Activated naive CD4-positive, alpha-beta T cell treated with anti-CD3 and anti-CD28 coated beads for 36 hours (primary cell): Measurements from ENCODE around the gene SRP72. TPM values are rescaled to one million over a fixed set of nuclear protein-coding genes. Genes with fewer than 3 reads are reported as not detected.
A peak's percentile ranks its signal among the peaks of the same experiment; 100 is the strongest.
"Not testable (repeated sequence)": the region's sequence is repeated elsewhere in the genome, so short reads cannot be mapped to it uniquely, and the experiment has no call there.

Experiments
- CTCF ChIA-PET: fragments of 350-600 bp; sonication (Branson Sonifier 250); formaldehyde crosslinking; loops from one replicate; lab custom pipeline; 2021; ENCODE audit warnings: antibody characterized with exemption; lab: Charles Lee
- DNase-seq: peaks from one replicate; pipeline ENCODE4 v3.0.0-alpha.2; 2020
- H3K27ac Mint-ChIP-seq: one replicate; pipeline ENCODE4 v1.8.0; 2021; ENCODE audit warnings: mild to moderate bottlenecking, mixed read lengths
- H3K27me3 Mint-ChIP-seq: one replicate; pipeline ENCODE4 v1.8.0; 2021; ENCODE audit warnings: low read depth, mixed read lengths
- H3K36me3 Mint-ChIP-seq: one replicate; pipeline ENCODE4 v1.8.0; 2021; ENCODE audit warnings: low read depth, mixed read lengths
- H3K4me1 Mint-ChIP-seq: one replicate; pipeline ENCODE4 v1.8.0; 2021; ENCODE audit warnings: low read depth, mixed read lengths
- H3K4me3 Mint-ChIP-seq: one replicate; pipeline ENCODE4 v1.8.0; 2021; ENCODE audit warnings: mild to moderate bottlenecking, moderate library complexity, mixed read lengths
- H3K9me3 Mint-ChIP-seq: one replicate; pipeline ENCODE4 v1.8.0; 2021; ENCODE audit warnings: mixed read lengths
- intact Hi-C: fragments of 100-400 bp; cut with micrococcal nuclease; formaldehyde crosslinking; loops from one replicate; pipeline ENCODE4 v1.15.1; 2023
- total RNA-seq, 2 experiments: library from RNA; stranded (reverse); gene quantifications; one replicate each; pipeline ENCODE4 v1.2.3, GENCODE V29; 2021

SRP72 gene
- total RNA-seq, 2 experiments from 2014 or later, result 200 to 212 TPM

- Mint-ChIP-seq H3K27me3 (no peaks in the 10 kb centered on the region), H3K4me1 (peaks cover 49% of the 10 kb centered on the region), H3K4me3 (no peak overlapping the region), H3K9me3 (no peaks in the 10 kb centered on the region), H3K36me3 (peaks cover 48% of the 10 kb centered on the region), H3K27ac (no peak overlapping the region)
- intact Hi-C loops, result loop anchor here (5.0 kb wide), 1 partner anchor 1041 kb away; the partner anchor contains the start of gene TMEM165
- CTCF ChIA-PET, result interaction anchor here (0.6 kb wide), 1 partner anchor 226 kb away, joined by 3 read pairs; no protein-coding TSS in a partner anchor
- no peak for DNase-seq
Observed at GRCh38 chr4:56438766-56439165, 28.7 kb upstream of the SRP72 start.

- no peak for DNase-seq
- Mint-ChIP-seq H3K9me3 (no peaks in the 10 kb centered on the region), H3K27ac (no peak overlapping the region), H3K36me3 (peaks cover 56% of the 10 kb centered on the region), H3K4me3 (no peak overlapping the region), H3K4me1 (peaks cover 58% of the 10 kb centered on the region), H3K27me3 (no peaks in the 10 kb centered on the region)
- intact Hi-C loops, result no loop called here
- CTCF ChIA-PET, result interaction anchor here (1.0 kb wide), 1 partner anchor 18 kb away, joined by 3 read pairs; no protein-coding TSS in a partner anchor
Observed at GRCh38 chr4:56440983-56441382, 26.4 kb upstream of the SRP72 start.

GRCh38 chr4:56444719-56445118, 22.7 kb upstream of the SRP72 start:
- Mint-ChIP-seq H3K4me1 (peaks cover 50% of the 10 kb centered on the region), H3K27ac (no peak overlapping the region), H3K36me3 (peaks cover 63% of the 10 kb centered on the region), H3K9me3 (no peaks in the 10 kb centered on the region), H3K27me3 (no peaks in the 10 kb centered on the region), H3K4me3 (no peak overlapping the region)
- DNase-seq, result no peak
- intact Hi-C loops, result loop anchor here (1.0 kb wide), 1 partner anchor 9 kb away; no protein-coding TSS in a partner anchor
- CTCF ChIA-PET, result no interaction called here

- peaks cover 64% of the 10 kb centered on the region for H3K36me3 Mint-ChIP-seq
- CTCF ChIA-PET, result interaction anchor here (0.9 kb wide), 1 partner anchor 89 kb away, joined by 3 read pairs; no protein-coding TSS in a partner anchor
- peaks cover 42% of the 10 kb centered on the region for H3K4me1 Mint-ChIP-seq
- no peaks in the 10 kb centered on the region for H3K9me3 Mint-ChIP-seq
- H3K27me3 Mint-ChIP-seq, result no peaks in the 10 kb centered on the region
- intact Hi-C loops, result no loop called here
- DNase-seq, result no peak
- H3K27ac Mint-ChIP-seq, result no peak overlapping the region
- no peak overlapping the region for H3K4me3 Mint-ChIP-seq
Observed at GRCh38 chr4:56445699-56446098, 21.7 kb upstream of the SRP72 start.

- no peaks in the 10 kb centered on the region for H3K27me3 Mint-ChIP-seq
- H3K4me1 Mint-ChIP-seq, result peaks cover 29% of the 10 kb centered on the region
- DNase-seq, result no peak
- H3K36me3 Mint-ChIP-seq, result peaks cover 63% of the 10 kb centered on the region
- intact Hi-C loops, result no loop called here
- no peaks in the 10 kb centered on the region for H3K9me3 Mint-ChIP-seq
- H3K27ac Mint-ChIP-seq, result no peak overlapping the region
- CTCF ChIA-PET, result no interaction called here
- no peak overlapping the region for H3K4me3 Mint-ChIP-seq
Observed at GRCh38 chr4:56448301-56448700, 19.1 kb upstream of the SRP72 start.

GRCh38 chr4:56449475-56449874, 17.9 kb upstream of the SRP72 start:
- H3K36me3 Mint-ChIP-seq, result peaks cover 60% of the 10 kb centered on the region
- H3K27me3 Mint-ChIP-seq, H3K9me3 Mint-ChIP-seq, H3K4me3 Mint-ChIP-seq, H3K27ac Mint-ChIP-seq, intact Hi-C loops, CTCF ChIA-PET, DNase-seq: not testable (repeated sequence)
- peaks cover 20% of the 10 kb centered on the region for H3K4me1 Mint-ChIP-seq

GRCh38 chr4:56450342-56450741, 17.1 kb upstream of the SRP72 start:
- intact Hi-C loops, result no loop called here
- Mint-ChIP-seq H3K9me3 (no peaks in the 10 kb centered on the region), H3K36me3 (peaks cover 60% of the 10 kb centered on the region), H3K27me3 (no peaks in the 10 kb centered on the region), H3K27ac (no peak overlapping the region), H3K4me3 (no peak overlapping the region), H3K4me1 (peaks cover 12% of the 10 kb centered on the region)
- CTCF ChIA-PET, result interaction anchor here (0.7 kb wide), 1 partner anchor 50 kb away, joined by 3 read pairs; no protein-coding TSS in a partner anchor
- DNase-seq, result no peak

DNA sequence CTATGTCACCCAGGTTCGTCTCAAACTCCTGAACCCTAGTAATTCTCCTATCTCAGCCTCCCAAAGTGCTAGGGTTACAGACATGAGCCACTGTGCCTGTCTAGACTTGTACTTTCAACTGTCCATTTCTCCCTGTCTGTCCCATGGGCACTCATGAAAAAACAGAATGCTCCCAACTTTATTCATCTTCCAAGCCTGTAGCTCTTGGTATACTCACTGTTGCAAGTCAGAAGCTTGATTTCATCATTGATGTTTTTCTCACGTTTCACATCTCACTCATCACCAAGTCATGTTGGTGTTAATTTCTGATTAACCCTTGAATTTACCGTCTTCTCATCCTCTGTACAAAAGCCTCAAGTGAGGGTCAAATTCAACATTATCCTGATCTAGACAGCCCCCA, 7.3 kb upstream of the SRP72 start:
- Mint-ChIP-seq H3K9me3 (no peaks in the 10 kb centered on the region), H3K36me3 (peaks cover 51% of the 10 kb centered on the region), H3K27ac (peak overlapping the region; percentile 83), H3K27me3 (no peaks in the 10 kb centered on the region), H3K4me3 (no peak overlapping the region), H3K4me1 (peaks cover 28% of the 10 kb centered on the region)
- intact Hi-C loops, result loop anchor here (10.0 kb wide), 1 partner anchor 195 kb away; no protein-coding TSS in a partner anchor
- CTCF ChIA-PET, result interaction anchor here (0.7 to 1.6 kb wide), 2 partner anchors 12 to 24 kb away, joined by 6 to 9 read pairs; partner anchors contain the start of gene PAICS
- no peak for DNase-seq

GRCh38 chr4:56462157-56462556, 5.3 kb upstream of the SRP72 start:
- Mint-ChIP-seq H3K4me1 (peaks cover 37% of the 10 kb centered on the region), H3K9me3 (no peaks in the 10 kb centered on the region), H3K4me3 (no peak overlapping the region), H3K27ac (no peak overlapping the region), H3K36me3 (peaks cover 42% of the 10 kb centered on the region), H3K27me3 (no peaks in the 10 kb centered on the region)
- CTCF ChIA-PET, result no interaction called here
- intact Hi-C loops, result loop anchor here (10.0 kb wide), 1 partner anchor 193 kb away; no protein-coding TSS in a partner anchor
- DNase-seq, result no peak

GRCh38 chr4:56463711-56464110, 3.7 kb upstream of the SRP72 start:
- intact Hi-C loops, result loop anchor here (10.0 kb wide), 1 partner anchor 191 kb away; no protein-coding TSS in a partner anchor
- H3K9me3 Mint-ChIP-seq, result no peaks in the 10 kb centered on the region
- no peak for DNase-seq
- H3K4me1 Mint-ChIP-seq, result peaks cover 37% of the 10 kb centered on the region
- no peaks in the 10 kb centered on the region for H3K27me3 Mint-ChIP-seq
- CTCF ChIA-PET, result no interaction called here
- H3K36me3 Mint-ChIP-seq, result peaks cover 45% of the 10 kb centered on the region
- H3K27ac Mint-ChIP-seq, result no peak overlapping the region
- no peak overlapping the region for H3K4me3 Mint-ChIP-seq

GRCh38 chr4:56464581-56464980, 2.8 kb upstream of the SRP72 start:
- CTCF ChIA-PET, result interaction anchor here (1.0 to 1.3 kb wide), 2 partner anchors 11 to 12 kb away, joined by 3 to 4 read pairs; no protein-coding TSS in a partner anchor
- no peaks in the 10 kb centered on the region for H3K27me3 Mint-ChIP-seq
- H3K27ac Mint-ChIP-seq, result no peak overlapping the region
- no peak overlapping the region for H3K4me3 Mint-ChIP-seq
- no peaks in the 10 kb centered on the region for H3K9me3 Mint-ChIP-seq
- no peak for DNase-seq
- intact Hi-C loops, result loop anchor here (10.0 kb wide), 1 partner anchor 190 kb away; no protein-coding TSS in a partner anchor
- peaks cover 40% of the 10 kb centered on the region for H3K4me1 Mint-ChIP-seq
- peaks cover 43% of the 10 kb centered on the region for H3K36me3 Mint-ChIP-seq

- DNase-seq, result no peak
- Mint-ChIP-seq H3K27me3 (no peaks in the 10 kb centered on the region), H3K4me3 (peak overlapping the region; percentile 100), H3K36me3 (peaks cover 39% of the 10 kb centered on the region), H3K4me1 (peaks cover 38% of the 10 kb centered on the region), H3K27ac (peak overlapping the region; percentile 24), H3K9me3 (no peaks in the 10 kb centered on the region)
- intact Hi-C loops, result loop anchor here (1.0 to 10.0 kb wide), 5 partner anchors 39 to 518 kb away; partner anchors contain the start of genes ARL9, CEP135 and POLR2B
- CTCF ChIA-PET, result interaction anchor here (1.0 to 1.3 kb wide), 3 partner anchors 9 to 78 kb away, joined by 3 to 4 read pairs (median 3); partner anchors contain the start of gene AASDH
Observed at GRCh38 chr4:56465599-56466295, 1.7 kb upstream of the SRP72 start.
